ENCODE data around the gene OR1D5. TPM values are rescaled to one million over a fixed set of nuclear protein-coding genes. Genes with fewer than 3 reads are reported as not detected.

Gene OR1D5
- polyA plus RNA-seq, 2 of the 4 experiments (the other 2 are of a cell fraction), result not detected

DNA sequence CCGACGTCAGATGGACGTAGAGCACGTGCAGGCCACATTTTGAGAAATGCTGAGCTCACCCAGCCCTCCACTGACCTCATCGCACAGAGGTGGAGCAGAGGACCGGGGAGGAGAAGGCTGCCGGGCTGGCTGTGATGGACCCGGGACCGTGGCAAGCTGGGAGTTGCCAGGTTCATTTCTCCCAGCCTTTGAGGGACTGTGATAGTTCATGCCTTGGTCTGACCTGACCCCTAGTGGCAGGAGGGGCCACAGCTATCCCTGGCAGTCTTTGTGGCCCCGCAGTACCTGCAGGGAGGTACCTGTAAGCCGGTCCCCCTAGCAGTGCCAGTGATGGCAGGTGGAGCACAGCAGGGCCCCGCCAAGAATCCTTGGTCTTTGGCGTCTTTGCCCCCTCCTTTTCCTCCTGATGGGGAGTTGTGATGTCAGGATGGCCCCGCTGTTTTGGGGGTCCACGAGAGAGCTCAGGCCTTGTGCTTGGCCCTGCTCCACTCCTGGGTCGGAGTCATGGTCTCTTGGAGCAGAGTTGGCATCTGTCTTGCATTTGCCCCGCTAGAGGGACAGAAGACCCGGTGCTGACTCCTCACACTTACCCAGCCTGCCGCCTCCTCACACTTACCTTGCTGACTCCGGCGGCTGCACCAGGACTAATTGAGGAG, 50.4 kb downstream of the OR1D5 start (continued):
- TF ChIP-seq CEBPB (IDR thresholded peaks at IDR 0.05) (no peak), SMC3 (IDR thresholded peaks at IDR 0.05) (peak; percentile 99), PHF8 (IDR thresholded peaks at IDR 0.05; ENCODE audit: borderline replicate concordance, low read depth) (no peak), USF2 (IDR thresholded peaks at IDR 0.05) (no peak), FOSL2 (IDR thresholded peaks at IDR 0.05) (no peak), FOSL2 (CRISPR knock-in tag; IDR thresholded peaks at IDR 0.05) (no peak), JUNB (IDR thresholded peaks at IDR 0.05) (no peak), HDAC2 (IDR thresholded peaks at IDR 0.05) (no peak), ZFP36 (IDR thresholded peaks at IDR 0.05; ENCODE audit: borderline replicate concordance, partially characterized antibody) (no peak), EP300 (IDR thresholded peaks at IDR 0.05) (no peak), CBX2 (IDR thresholded peaks at IDR 0.05; ENCODE audit: borderline replicate concordance, low read depth) (no peak), NFE2L2 (conservative IDR thresholded peaks at IDR 0.05; ENCODE audit: low read length) (0 out of 2 replicates have a peak, but pooled peaks have one; percentile 5), NR3C1 (IDR thresholded peaks at IDR 0.05) (no peak), FOSB (CRISPR knock-in tag; IDR thresholded peaks at IDR 0.05) (no peak), POLR2AphosphoS2 (conservative IDR thresholded peaks at IDR 0.05; ENCODE audit: low read length) (no peak), CTCF (IDR thresholded peaks at IDR 0.05) (peak; percentile 95), CHD2 (IDR thresholded peaks at IDR 0.05; ENCODE audit: low read length, partially characterized antibody) (no peak), HEYL (CRISPR knock-in tag; IDR thresholded peaks at IDR 0.05) (no peak), RARB (CRISPR knock-in tag; IDR thresholded peaks at IDR 0.05) (no peak), RAD21 (conservative IDR thresholded peaks at IDR 0.05 in 1 of 2, IDR thresholded peaks at IDR 0.05 in 1 of 2) (peak; percentile 99), JUN (IDR thresholded peaks at IDR 0.05) (no peak), RFX5 (IDR thresholded peaks at IDR 0.05) (no peak), PBX3 (IDR thresholded peaks at IDR 0.05) (no peak), E2F6 (IDR thresholded peaks at IDR 0.05; ENCODE audit: borderline replicate concordance, low read depth) (no peak), KDM5A (IDR thresholded peaks at IDR 0.05) (no peak), EHF (CRISPR knock-in tag; IDR thresholded peaks at IDR 0.05) (no peak), POLR2A (IDR thresholded peaks at IDR 0.05; ENCODE audit: low read length) (no peak), ZC3H11A (IDR thresholded peaks at IDR 0.05) (no peak), FOXS1 (CRISPR knock-in tag; IDR thresholded peaks at IDR 0.05) (no peak), ZSCAN20 (CRISPR knock-in tag; IDR thresholded peaks at IDR 0.05) (no peak), CBX8 (IDR thresholded peaks at IDR 0.05) (no peak), BHLHE40 (IDR thresholded peaks at IDR 0.05; ENCODE audit: low read depth, low read length) (peak; percentile 39; the same call in 1 of the 2 replicates), MAX (IDR thresholded peaks at IDR 0.05) (no peak), HOXA7 (CRISPR knock-in tag; IDR thresholded peaks at IDR 0.05) (no peak), TP53 (CRISPR knock-in tag; IDR thresholded peaks at IDR 0.05) (no peak), HOXB5 (CRISPR knock-in tag; IDR thresholded peaks at IDR 0.05) (no peak), CHD4 (IDR thresholded peaks at IDR 0.05; ENCODE audit: borderline replicate concordance) (no peak), SREBF2 (IDR thresholded peaks at IDR 0.05) (no peak), MAZ (IDR thresholded peaks at IDR 0.05; ENCODE audit: borderline replicate concordance, low read depth, low read length) (0 out of 2 replicates have a peak, but pooled peaks have one; percentile 47), HOXB13 (CRISPR knock-in tag; IDR thresholded peaks at IDR 0.05; ENCODE audit: low read depth) (no peak), GATA3 (IDR thresholded peaks at IDR 0.05; ENCODE audit: borderline replicate concordance) (no peak), NPAS2 (CRISPR knock-in tag; IDR thresholded peaks at IDR 0.05; ENCODE audit: borderline replicate concordance) (no peak)
- TF ChIP-seq, protein P1, sequence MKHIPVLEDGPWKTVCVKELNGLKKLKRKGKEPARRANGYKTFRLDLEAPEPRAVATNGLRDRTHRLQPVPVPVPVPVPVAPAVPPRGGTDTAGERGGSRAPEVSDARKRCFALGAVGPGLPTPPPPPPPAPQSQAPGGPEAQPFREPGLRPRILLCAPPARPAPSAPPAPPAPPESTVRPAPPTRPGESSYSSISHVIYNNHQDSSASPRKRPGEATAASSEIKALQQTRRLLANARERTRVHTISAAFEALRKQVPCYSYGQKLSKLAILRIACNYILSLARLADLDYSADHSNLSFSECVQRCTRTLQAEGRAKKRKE (CRISPR knock-in tag; IDR thresholded peaks at IDR 0.05; ENCODE audit: low read depth), result peak; percentile 24; the same call in 1 of the 2 replicates
